ENCODE measurements around the gene ZNF511.
"Not testable (repeated sequence)": the region's sequence is repeated elsewhere in the genome, so short reads cannot be mapped to it uniquely, and the experiment has no call there.

ZNF511 gene

DNA sequence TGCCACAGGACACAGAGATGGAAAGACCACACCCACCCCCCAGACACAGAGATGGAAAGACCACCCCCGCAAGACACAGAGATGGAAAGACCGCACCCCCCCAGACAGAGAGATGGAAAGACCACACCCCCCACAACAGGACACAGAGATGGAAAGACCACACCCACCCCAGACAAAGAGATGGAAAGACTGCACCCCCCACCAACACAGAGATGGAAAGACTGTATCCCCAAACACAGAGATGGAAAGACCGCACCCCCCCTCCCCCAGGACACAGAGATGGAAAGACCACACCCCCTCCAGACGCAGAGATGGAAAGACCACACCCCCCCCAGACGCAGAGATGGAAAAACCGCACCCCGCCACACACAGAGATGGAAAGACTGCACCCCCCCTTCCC is 8.0 kb downstream of the ZNF511 start:
- DNase-seq: no peak

DNA sequence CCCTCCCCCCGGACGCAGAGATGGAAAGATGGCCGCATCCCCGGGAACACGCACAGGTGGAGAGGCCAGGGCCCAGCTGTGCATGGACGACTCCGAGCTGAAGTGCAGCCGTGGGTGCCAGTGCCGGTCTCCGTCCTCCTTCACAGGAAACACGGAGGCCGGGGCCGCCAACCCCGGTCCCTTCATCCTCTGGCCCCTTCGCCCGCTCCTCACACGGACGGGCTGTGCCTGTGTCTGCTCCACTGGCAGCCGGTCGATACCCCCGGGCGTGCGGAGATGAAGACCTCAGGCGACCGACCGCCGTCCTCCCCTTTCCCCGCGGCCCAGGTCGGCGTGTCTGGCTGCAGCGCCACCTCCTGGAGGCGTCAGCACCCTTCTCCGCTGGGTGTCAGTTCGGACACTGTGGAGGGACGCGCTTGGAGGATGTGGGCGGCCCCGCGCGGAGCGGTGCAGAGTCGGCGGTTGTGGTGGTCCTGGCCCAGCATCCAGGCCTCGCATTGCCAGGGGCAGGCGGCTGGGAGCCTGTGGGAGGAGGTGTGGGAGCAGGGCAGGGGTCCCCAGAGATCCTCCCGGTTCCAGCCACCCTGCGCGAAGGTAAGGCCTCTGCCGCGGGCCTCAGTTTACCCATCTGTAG is 9.9 kb downstream of the ZNF511 start:
- DNase-seq: peak; percentile 76

DNA sequence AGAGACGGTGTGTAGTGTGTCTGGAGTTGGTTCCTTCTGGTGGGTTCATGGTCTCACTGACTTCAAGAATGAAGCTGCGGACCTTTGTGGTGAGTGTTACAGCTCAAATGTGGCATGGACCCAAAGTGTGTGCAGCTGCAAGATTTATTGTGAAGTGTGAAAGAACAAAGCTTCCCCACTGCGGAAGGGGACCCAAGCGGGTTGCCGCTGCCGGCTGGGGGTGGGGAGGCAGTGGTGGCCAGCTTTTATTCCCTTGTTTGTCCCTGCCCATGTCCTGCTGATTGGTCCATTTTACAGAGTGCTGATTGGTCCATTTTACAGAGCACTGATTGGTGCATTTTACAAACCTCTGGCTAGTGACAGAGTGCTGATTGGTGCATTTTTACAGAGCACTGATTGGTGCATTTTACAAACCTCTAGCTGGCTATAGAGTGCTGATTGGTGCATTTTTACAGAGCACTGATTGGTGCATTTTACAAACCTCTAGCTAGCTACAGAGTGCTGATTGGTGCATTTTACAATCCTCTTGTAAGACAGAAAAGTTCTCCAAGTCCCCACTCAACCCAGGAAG is 12.2 kb downstream of the ZNF511 start:
- not testable (repeated sequence) for DNase-seq

DNA sequence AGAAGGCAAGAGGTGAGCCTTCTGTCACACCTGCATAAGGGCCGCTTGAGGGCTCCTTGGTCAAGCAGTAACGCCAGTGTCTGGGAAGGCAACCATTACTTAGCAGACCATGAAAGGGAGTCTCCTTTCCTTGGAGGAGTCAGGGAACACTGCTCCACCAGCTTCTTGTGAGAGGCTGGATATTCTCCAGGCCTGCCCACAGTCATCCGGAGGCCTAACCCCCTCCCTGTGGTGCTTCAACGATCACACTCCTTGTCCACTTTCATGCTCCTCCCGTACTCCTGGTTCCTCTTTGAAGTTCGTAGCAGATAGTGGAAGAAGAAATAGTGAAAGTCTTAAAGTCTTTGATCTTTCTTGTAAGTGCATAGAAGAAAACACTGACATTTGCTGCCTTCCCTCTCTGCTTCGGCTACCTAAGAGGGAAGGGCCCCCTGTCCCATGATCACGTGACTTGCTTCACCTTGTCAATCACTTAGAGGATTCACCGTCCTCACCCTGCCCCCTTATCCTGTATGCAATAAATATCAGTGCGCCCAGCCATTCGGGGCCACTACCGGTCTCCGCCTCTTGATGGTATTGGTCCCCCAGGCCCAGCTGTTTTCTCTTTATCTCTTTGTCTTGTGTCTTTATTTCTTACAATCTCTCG is 13.5 kb downstream of the ZNF511 start:
- DNase-seq: not testable (repeated sequence)

DNA sequence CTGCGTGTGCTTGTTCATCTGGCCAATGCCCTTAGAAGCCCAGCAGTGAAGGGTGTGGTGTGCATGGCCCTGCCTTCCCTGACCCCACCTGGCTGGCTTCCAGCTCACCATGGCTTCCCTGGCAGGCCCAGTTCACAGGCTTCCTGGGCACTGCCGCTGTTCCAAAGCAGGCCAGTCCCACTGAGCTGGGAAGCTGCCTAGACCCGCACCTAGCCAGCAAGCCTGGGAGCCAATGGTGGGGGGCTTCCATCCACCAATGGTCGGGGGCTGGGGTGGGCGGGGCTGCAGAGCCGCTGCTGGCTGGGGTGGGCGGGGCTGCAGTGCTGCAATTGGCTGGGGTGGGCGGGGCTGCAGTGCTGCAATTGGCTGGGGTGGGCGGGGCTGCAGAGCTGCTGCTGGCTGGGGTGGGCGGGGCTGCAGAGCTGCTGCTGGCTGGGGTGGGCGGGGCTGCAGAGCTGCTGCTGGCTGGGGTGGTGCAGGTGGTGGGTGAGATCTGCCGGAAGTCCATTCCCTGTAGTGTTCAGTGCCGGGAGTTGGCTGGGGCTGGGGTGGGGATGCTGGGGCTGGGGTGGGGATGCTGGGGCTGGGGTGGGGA is 15.6 kb downstream of the ZNF511 start:
- peak; percentile 48 for DNase-seq

DNA sequence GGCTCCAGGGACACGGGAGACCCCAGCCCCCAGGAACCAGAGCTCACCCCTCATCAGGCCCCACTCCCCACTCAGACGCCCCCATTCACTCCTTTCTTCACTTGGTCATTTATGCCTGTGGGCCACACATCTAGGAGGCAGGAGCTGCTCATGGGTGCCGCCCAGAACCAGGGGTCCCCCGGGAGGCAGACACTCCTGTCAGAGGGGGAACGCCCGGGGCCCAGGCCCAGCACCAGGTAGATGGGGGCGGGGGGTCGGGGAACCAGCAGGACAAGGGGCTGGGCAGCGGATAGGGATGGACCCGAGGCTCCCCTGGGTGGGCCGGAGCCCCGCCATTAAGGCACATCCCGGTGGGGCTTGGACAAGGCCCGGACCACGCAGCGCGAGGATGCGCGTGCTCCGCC is 16.1 kb downstream of the ZNF511 start:
- no peak for DNase-seq

DNA sequence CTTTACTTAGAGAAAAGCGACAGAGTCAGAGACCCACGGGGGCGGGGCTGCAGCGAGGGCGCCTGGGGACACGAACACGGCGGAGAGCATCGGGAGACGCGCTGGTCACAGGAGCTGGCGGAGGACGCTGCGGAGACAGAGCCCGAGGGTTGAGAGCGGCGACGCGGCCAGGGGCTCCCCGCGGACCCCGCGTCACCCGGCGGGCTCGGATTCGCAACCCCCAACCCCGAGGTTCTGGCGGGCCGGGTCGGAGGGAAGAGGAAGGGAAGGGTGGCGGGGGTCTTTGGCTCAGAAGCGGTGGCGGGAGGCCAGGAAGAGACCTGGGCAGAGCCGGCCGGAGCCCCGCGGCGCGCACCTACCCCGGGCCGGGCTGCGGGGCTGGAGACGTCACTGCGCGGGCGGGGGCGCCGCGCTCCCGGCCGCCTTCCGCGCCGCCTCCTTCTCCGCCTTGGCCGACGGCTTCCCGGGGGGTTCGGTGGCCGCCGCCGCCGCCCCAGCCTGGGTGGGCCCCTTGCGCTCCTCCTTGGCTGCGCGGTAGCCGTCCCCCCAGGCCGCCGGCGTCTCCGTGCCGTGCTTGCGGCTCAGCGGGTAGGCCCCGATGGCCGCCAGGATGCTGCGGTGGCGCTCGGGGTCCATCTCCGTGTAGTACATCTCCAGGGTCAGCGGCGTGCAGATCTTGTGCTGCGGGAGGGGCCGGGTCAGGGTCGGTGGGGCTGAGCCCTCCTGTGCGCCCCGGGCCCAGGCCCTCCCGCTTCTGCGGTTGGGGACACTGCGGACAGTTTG is 16.9 kb downstream of the ZNF511 start:
- no peak for DNase-seq

DNA sequence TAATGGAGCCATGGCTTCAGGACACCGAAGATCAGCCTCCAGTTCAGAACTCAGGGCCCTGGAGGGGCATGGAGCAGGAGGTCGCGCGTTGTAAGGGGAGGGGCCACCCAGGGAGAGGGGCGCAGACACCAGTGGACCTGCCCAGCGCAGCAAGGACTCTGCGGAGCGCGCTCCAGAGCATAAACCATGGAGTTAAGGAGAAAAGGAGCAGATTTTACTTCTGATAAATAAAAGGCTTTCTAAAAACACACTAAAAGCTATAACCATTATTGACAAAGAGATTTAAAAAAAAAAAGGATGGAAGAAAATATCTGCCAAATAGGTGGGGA is 17.5 kb downstream of the ZNF511 start:
- no peak for DNase-seq

GRCh38 chr10:133326745-133327650 is 18.3 kb downstream of the ZNF511 start:
- no peak for DNase-seq

GRCh38 chr10:133327651-133328357 is 19.1 kb downstream of the ZNF511 start:
- no peak for DNase-seq

DNA sequence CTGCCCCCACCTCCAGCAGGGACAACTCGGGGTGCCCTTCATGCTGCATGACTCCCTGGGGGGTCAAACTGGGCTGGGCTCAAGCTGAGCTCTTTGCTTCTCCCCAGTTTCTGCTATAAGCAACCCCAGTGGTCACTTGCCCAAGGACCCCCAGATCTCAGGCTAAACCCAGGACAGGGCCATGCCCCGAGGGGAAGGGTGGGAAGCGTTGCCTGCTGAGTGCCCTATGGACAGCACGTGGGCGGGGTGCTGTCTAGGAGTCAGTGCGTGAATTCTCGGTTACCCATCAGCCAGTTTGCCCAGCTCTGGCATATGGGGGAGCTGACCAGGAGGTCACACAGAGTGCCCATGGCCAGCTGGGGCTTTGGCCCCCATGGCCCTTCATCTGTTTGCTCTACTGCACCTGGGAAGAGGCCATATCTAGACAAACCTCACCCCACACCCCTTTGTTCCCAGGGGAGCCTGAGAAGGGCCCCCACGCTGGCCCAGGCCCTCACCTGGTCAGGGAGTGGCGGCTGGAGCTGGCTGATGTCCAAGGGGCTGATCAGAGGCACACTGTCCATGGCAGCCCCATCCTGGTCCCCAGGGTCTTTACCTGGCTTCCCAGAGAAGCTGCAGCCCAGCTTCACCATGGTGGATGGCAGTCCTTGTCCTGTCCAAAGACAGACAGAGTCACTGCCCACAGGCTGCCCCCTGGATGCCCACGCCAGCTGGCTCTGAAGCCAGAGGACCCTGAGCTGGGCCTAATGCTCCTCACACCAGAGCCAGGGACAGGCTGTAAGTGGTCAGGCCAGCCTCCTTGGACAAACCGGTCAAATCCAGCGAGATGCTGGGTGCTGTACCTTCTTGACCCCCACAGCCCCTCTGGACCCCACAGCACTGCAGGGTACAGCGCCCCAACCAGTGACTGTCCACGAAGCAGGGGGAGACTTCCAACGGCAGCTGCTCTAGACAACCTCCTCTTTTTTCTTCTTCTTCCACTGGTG is 19.9 kb downstream of the ZNF511 start:
- no peak for DNase-seq

GRCh38 chr10:133329491-133330202 is 20.9 kb downstream of the ZNF511 start:
- peak; percentile 89 for DNase-seq

DNA sequence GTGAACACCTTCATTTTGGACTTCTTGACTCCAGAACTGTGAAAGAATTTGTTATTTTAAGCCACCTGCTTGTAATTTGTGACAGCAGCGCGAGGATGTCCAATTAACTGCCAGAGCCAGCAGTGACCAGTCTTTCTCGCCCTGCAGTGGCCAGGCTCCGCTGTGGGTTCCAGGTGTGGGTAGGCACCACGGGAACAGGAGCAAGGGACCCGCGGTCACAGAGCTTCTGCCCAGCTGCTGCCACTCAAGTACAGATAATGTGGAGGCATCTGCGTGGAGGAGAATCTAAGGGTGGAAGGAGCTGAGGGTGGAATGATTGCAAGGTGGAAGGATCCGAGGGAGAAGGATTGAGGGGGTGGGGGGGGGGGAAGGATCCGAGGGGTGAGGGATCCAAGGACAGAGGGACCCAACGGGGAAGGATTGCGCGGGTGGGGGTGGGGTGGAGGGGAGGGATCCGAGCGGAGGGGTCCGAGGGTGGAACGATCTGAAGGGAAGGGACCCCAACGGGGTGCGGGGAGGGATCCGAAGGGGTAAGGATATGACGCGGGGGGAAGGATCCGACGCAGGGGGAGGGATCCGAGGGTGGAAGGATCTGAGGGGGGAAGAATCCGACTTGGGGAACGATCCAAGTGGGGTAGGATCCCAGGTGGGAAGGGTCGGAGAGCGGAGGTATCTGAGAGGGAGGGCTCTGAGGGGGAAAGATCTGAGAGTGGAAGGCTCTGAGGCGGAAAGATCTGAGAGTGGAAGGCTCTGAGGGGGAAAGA is 24.4 kb downstream of the ZNF511 start:
- DNase-seq: no peak

GRCh38 chr10:133334503-133335245 is 26.0 kb downstream of the ZNF511 start:
- peak; percentile 21 for DNase-seq

GRCh38 chr10:133335246-133336117 is 26.8 kb downstream of the ZNF511 start:
- DNase-seq: peak; percentile 62

GRCh38 chr10:133336118-133336576 is 27.4 kb downstream of the ZNF511 start:
- no peak for DNase-seq
